HG02852 (cell line): ENCODE results near the gene VMAC.
"Not testable (repeated sequence)": the region's sequence is repeated elsewhere in the genome, so short reads cannot be mapped to it uniquely, and the experiment has no call there.

ENCODE experiments used
- ATAC-seq: cut with Tn5 transposase; IDR thresholded peaks from one replicate; pipeline ENCODE4 v1.9.1; 2021; ENCODE audit warnings: mild to moderate bottlenecking, moderate library complexity; ENCODE audit not compliant: unreplicated experiment

Gene VMAC, protein sequence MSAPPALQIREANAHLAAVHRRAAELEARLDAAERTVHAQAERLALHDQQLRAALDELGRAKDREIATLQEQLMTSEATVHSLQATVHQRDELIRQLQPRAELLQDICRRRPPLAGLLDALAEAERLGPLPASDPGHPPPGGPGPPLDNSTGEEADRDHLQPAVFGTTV

DNA sequence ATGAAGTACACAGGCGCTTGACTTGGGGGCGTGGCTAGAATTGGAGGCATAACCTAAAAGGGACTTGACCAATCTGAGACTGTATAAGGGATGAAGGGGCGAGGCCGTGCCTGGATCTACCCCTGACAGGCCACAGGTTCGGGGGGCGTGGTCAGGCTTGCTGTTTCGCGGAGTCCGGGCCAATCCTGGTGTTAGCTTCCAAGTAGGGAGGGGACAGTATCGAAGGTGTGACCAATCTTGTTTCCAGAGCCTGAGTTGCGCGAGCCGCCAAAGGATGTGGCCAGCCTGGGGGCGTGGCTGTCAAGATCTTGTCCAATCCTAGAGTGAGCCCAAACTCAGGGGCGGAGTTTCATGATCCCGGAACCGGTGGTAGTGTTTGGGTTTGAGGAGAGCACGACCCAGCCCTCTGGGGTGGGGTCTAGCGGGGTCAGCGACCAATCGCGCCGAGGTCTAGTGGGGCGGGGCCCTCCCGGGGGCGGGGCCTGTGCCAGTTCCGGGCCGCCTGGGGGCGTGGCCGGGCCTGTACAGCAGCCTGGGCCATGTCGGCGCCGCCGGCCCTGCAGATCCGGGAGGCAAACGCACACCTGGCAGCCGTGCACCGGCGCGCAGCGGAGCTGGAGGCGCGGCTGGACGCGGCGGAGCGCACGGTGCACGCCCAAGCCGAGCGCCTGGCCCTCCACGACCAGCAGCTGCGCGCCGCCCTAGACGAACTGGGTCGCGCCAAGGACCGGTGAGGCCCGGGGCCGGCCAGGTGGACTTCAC is at the start of gene VMAC:
VMAC (plus strand) TSS at position 521 of the 762 bp plus-strand sequence; CDS start at position 540, 19 bp downstream.
- ATAC-seq, result peak; percentile 79

GRCh38 chr19:5855151-5855550 is 49.5 kb upstream of the VMAC start:
- ATAC-seq, result not testable (repeated sequence)

DNA sequence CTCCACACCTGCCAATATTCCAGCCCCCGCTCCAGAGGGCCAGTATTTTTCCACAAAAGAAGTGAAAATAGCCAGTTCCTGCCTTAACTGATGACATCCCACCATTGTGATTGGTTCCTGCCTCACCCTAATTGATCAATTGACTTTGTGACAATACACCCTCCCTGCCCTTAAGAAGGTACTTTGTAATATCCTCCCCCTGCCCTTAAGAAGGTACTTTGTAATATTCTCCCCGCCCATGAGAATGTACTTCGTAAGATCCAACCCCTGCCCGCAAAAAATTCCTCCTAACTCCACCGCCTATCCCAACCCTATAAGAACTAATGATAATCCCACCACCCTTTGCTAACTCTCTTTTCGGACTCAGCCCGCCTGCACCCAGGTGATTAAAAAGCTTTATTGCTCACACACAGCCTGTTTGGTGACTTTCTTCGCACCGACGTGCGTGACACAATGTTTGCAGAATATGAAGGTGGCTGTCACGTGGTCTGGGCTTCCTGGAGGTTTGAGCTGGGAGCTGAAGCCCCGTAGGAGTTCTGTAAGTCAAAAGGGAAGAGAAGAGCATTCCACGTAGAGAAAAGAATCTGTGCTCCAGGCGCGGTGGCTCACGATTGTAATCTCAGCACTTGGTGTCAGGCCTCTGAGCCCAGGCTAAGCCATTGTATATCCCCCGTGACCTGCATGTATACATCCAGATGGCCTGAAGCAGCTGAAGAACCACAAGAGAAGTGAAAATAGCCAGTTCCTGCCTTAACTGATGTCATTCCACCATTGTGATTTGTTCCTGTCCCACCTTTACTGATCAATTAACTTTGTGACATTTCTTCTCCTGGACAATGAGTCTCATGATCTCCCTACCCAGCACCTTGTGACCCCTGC is 47.2 kb upstream of the VMAC start:
- no peak for ATAC-seq

GRCh38 chr19:5863030-5863665 is 41.5 kb upstream of the VMAC start:
- no peak for ATAC-seq

GRCh38 chr19:5864013-5864720 is 40.5 kb upstream of the VMAC start:
- no peak for ATAC-seq

GRCh38 chr19:5864725-5865486 is 39.8 kb upstream of the VMAC start:
- no peak for ATAC-seq

DNA sequence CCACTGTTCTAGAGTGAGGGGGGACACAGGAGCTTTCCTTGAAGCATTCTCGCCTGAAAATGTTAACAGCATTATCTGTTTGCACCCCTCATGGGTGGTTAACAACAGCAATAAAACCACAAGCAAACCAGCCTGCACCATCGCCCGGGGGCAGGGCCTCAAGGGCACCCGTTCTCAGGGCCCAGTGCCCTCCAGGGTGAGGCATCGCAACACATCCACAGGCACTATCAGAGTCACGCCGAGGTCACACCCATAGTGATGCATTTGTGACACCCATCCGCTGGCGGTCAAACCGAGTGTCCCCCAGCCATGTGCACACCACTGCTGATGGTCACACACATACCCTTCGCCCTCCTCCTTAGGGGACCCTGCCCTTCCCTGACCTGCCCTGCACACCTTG is 38.9 kb upstream of the VMAC start:
- ATAC-seq, result no peak

- no peak for ATAC-seq
Measured at GRCh38 chr19:5867201-5868136, 37.2 kb upstream of the VMAC start.

- ATAC-seq, result no peak
Measured at GRCh38 chr19:5870986-5871394, 33.7 kb upstream of the VMAC start.

GRCh38 chr19:5873617-5874199 is 31.0 kb upstream of the VMAC start:
- no peak for ATAC-seq

GRCh38 chr19:5874496-5874895 is 30.2 kb upstream of the VMAC start:
- not testable (repeated sequence) for ATAC-seq

DNA sequence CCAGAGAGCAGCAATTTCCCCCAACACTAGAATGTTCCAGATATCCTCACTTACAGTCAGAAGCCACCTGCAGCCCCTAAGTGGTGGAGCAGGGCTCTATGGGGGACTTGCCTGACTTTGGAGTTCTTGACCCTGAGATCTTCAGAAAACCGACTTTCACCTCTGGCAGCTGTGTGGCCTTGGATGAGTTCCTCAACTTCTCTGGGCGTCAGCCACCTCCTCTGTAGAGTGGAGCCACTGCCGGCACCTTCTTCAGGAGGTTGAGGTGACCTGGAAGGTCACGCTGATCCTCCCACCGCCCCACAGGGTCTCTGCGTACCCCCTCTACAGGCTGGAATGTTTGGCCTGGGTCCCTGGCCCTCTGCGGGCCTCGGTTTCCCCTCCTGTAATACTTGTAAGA is 27.2 kb upstream of the VMAC start:
- no peak for ATAC-seq

DNA sequence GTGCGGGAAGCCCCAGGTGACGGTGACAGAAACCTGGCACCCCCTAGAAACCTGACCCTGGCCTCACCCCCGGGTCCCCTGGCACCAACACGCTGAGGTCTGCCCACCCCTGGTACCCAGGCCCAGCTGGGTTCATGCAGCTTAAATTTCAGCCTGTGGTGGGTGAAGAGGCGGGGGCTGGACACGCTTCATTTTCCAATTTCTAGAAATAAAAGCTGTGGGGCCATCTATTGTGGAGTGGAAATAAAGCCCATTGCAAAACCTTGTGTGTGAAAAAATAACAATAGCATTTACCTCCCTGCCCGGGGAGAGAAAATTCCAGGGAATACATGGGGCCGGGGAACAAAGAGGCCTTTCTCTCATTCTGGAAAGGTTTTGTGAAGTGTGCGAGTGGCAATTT is 26.8 kb upstream of the VMAC start:
- no peak for ATAC-seq

DNA sequence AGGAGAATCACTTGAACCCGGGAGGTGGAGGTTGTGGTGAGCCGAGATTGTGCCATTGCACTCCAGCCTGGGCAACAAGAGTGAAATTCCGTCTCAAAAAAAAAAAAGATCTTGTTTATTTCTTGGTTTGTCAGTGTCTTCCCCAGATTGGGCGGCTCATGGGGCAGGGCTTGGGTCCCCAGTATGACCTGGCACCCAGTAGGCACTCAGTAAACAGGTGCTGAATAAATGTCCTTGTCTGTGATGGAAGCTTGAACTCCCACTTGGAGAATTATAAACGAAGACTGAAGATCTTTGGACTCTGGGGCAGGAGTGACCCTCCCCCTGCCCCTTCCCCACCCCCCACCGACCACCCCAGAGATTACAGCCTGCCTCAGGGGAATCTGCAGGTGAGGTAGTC is 24.5 kb upstream of the VMAC start:
- ATAC-seq, result no peak

DNA sequence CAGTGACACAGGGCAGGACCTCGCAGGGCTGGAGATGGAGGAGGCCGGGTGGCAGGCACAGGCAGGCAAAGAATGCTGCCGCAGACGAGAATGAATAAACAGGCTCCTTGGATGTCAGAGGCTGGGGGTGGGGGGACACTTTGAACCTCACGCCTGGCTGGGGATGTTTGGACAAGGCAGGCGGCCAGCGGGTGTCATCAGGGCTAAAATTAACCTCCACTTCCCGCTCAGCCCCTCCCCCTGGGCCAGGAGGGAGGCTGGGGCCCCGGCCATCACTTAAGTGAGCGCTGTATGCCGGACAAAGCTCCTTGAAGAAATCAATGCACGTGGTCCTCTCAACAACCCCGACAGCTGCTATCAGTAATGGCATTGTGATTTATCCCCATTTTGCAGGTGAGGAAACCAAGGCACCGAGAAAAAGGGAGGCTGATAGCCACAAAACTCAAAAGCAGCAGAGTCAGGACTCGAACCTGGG is 24.0 kb upstream of the VMAC start:
- no peak for ATAC-seq

- no peak for ATAC-seq
Measured at GRCh38 chr19:5881543-5882299, 23.0 kb upstream of the VMAC start.

- ATAC-seq, result no peak
Measured at GRCh38 chr19:5882421-5882968, 22.2 kb upstream of the VMAC start.
